Measurements from ENCODE around the gene KRTAP9-1.
"Not testable (repeated sequence)": the region's sequence is repeated elsewhere in the genome, so short reads cannot be mapped to it uniquely, and the experiment has no call there.

The KRTAP9-1 gene

DNA sequence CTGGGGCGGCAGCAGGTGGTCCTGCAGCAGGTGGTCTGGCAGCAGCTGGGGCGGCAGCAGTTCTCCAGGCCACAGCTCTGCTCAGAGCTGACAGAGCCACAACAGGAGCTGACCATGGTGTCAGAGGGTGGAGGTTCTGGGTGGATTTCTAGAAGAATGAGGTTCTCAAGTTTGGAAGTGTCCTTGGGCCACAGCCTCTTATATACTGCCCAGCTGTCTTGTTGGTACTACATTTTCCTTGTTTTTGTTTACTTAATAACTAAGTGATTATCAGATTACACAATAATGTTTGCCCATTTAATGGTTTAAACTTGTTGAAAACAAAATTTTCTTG, 40.1 kb upstream of the KRTAP9-1 start, which contains the start of gene KRTAP4-5:
KRTAP4-5 (minus strand) TSS at position 174 of the 334 bp plus-strand sequence; CDS start at position 116, 58 bp downstream.
- no peak for DNase-seq (ENCODE audit: low read depth)
- TF ChIP-seq, protein P1, sequence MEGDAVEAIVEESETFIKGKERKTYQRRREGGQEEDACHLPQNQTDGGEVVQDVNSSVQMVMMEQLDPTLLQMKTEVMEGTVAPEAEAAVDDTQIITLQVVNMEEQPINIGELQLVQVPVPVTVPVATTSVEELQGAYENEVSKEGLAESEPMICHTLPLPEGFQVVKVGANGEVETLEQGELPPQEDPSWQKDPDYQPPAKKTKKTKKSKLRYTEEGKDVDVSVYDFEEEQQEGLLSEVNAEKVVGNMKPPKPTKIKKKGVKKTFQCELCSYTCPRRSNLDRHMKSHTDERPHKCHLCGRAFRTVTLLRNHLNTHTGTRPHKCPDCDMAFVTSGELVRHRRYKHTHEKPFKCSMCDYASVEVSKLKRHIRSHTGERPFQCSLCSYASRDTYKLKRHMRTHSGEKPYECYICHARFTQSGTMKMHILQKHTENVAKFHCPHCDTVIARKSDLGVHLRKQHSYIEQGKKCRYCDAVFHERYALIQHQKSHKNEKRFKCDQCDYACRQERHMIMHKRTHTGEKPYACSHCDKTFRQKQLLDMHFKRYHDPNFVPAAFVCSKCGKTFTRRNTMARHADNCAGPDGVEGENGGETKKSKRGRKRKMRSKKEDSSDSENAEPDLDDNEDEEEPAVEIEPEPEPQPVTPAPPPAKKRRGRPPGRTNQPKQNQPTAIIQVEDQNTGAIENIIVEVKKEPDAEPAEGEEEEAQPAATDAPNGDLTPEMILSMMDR (IDR thresholded peaks at IDR 0.05; ENCODE audit: low read depth, low read length, missing control alignments): no peak
- in situ Hi-C loops (cut with HindIII; ENCODE audit: low sequenced_read_pairs): no loop called here
- H3K4me3 ChIP-seq (ENCODE audit: low read depth, low read length): no peak within 1 kb of the TSS

DNA sequence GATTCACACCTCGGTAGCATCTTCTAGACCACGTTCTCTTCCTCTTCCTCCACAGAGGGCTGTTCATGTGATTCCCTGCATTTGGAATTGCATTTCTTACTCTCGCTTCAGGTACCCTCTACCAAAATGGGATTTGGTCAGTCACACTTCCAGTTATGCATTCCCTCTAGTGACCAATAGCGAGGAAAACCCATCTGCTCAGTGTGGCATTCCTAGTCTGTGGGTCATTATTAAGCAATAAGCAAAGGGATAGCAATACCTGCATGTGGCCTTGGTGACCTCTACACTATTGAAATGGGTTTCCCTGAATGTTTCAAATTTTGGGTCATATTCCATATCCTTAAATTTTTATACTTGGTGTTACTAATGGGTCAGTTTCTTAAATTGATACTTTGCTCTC, 39.7 kb upstream of the KRTAP9-1 start:
- in situ Hi-C loops (cut with HindIII; ENCODE audit: low sequenced_read_pairs): no loop called here
- no peak for DNase-seq (ENCODE audit: low read depth)
- no peak overlapping the region for H3K4me3 ChIP-seq (ENCODE audit: low read depth, low read length)
- TF ChIP-seq, protein P1 (IDR thresholded peaks at IDR 0.05; ENCODE audit: low read depth, low read length, missing control alignments): no peak

DNA sequence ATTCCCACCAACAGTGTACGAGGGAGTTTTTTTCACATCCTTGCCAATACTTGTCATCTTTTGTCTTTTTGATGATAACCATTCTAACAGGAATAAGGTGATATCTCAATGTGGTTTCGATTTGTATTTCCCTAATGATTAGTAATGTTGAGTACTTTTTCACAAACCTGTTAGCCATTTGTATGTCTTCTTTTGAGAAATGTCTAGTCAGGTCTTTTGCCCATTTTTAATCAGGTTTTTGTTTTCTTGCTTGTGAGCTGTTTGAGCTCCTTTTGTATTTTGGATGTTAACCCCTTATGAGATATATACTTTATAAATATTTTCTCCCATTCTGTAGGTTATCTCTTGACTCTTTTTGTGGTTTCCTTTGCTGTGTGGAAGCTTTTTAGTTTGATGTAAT, 38.2 kb upstream of the KRTAP9-1 start:
- in situ Hi-C loops (cut with HindIII; ENCODE audit: low sequenced_read_pairs): no loop called here
- TF ChIP-seq, protein P1 (IDR thresholded peaks at IDR 0.05; ENCODE audit: low read depth, low read length, missing control alignments): no peak
- H3K4me3 ChIP-seq (ENCODE audit: low read depth, low read length): no peak overlapping the region
- no peak for DNase-seq (ENCODE audit: low read depth)

DNA sequence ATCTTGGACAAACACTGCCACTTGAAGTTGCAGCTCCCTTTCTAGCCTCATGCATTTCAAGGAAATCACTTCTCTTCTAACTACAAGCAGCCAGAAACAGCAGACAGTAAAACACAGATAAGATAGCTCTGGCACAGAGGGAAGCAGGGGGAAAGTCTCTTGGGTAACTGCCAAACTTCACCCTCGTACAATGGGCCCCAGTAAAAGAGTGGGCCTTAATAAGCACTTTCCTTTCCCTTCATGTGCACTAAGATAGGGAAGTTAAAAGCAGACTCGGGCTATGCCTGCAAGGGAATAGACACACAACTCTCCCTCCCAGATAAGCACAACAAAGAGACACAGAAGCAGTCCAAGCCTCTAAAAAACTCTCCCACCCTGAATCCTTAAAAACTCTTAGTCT, 35.8 kb upstream of the KRTAP9-1 start:
- TF ChIP-seq, protein P1 (IDR thresholded peaks at IDR 0.05; ENCODE audit: low read depth, low read length, missing control alignments): no peak
- no peak for DNase-seq (ENCODE audit: low read depth)
- no peak overlapping the region for H3K4me3 ChIP-seq (ENCODE audit: low read depth, low read length)
- in situ Hi-C loops (cut with HindIII; ENCODE audit: low sequenced_read_pairs): no loop called here

DNA sequence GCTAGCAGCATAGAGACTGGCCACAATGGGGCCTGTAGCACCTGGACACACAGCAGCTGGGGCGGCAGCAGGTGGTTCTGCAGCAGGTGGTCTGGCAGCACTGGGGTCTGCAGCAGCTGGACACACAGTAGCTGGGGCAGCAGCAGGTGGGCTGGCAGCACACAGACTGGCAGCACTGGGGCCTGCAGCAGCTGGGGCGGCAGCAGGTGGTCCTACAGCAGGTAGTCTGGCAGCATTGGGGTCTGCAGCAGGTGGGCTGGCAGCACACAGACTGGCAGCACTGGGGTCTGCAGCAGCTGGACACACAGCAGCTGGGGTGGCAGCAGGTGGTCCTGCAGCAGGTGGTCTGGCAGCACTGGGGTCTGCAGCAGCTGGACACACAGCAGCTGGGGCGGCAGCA, 29.5 kb upstream of the KRTAP9-1 start:
- H3K4me3 ChIP-seq (ENCODE audit: low read depth, low read length); DNase-seq (ENCODE audit: low read depth); in situ Hi-C loops (cut with HindIII; ENCODE audit: low sequenced_read_pairs): not testable (repeated sequence)

DNA sequence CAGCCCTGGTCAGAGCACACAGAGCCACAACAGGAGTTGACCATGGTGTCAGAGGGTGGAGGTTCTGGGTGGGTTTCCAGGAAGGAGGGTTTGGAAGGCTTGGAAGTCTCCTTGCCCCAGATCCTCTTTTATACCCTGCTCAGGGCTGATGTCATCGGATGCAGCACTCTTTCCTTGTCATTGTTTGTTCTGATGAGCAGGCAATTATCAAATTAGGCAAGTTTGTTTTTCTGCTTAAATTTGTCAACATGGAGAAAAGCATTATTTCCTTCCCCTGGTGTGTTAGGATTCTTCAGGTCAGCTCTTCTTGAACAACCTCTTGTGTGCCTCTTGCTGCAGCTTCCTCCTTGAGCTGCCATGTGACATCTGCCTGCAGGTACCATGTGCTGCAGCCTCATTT, 29.0 kb upstream of the KRTAP9-1 start, which contains the start of gene KRTAP4-4:
KRTAP4-4 (minus strand) TSS at position 101 of the 400 bp plus-strand sequence; CDS start at position 44, 57 bp downstream.
- no peak within 1 kb of the TSS for H3K4me3 ChIP-seq (ENCODE audit: low read depth, low read length)
- TF ChIP-seq, protein P1 (IDR thresholded peaks at IDR 0.05; ENCODE audit: low read depth, low read length, missing control alignments): no peak
- in situ Hi-C loops (cut with HindIII; ENCODE audit: low sequenced_read_pairs): no loop called here
- DNase-seq (ENCODE audit: low read depth): no peak

DNA sequence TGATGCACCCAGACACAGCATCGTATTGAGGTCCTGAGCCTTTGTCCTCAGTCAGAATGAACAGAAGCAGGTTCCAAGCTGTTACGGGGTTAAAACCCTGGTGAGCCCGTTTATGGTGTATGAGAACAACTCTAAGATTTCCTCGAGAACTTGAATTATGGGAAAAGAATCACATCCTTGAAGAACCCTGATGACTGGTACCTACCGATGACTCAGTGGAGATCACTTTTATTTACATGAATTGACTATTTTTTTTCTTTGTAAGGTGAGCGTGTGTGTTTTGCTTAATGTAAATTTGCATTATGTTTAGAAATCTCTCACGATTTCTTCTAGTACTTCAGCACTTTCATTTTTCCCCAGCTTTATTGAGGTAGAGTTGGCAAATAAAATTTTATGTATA, 25.9 kb upstream of the KRTAP9-1 start:
- no peak overlapping the region for H3K4me3 ChIP-seq (ENCODE audit: low read depth, low read length)
- TF ChIP-seq, protein P1 (IDR thresholded peaks at IDR 0.05; ENCODE audit: low read depth, low read length, missing control alignments): no peak
- in situ Hi-C loops (cut with HindIII; ENCODE audit: low sequenced_read_pairs): no loop called here
- no peak for DNase-seq (ENCODE audit: low read depth)
